ENCODE results near the gene CD300LF.

CD300LF gene

DNA sequence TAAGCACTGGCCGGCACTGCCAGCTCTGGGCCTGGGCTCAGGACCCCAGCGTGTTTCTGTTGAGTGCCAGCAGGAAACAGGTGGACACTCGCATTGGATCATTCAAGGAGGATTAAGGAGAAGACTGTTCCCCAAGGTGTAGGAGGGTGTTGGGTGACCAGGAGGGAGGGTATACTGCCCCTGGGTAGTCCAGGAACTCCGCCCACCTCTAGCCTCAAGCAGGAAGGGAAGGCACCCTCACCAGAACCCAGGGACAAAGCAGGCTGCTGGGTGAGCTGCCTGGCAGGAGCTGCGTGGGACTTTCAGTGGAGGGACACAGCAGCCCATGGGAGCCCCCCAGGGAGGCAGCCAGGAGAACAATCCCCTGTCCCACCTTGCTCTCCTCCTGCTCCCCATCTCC is 16.6 kb upstream of the CD300LF start:
- no peaks in the 10 kb centered on the region for H3K9me3 Mint-ChIP-seq
- H3K36me3 Mint-ChIP-seq (ENCODE audit: low read depth) = no peaks in the 10 kb centered on the region
- H3K4me3 Mint-ChIP-seq = no peak overlapping the region
- H3K27ac Mint-ChIP-seq = no peak overlapping the region
- peaks cover 18% of the 10 kb centered on the region for H3K4me1 Mint-ChIP-seq (ENCODE audit: low read depth)
- H3K27me3 Mint-ChIP-seq = no peaks in the 10 kb centered on the region

DNA sequence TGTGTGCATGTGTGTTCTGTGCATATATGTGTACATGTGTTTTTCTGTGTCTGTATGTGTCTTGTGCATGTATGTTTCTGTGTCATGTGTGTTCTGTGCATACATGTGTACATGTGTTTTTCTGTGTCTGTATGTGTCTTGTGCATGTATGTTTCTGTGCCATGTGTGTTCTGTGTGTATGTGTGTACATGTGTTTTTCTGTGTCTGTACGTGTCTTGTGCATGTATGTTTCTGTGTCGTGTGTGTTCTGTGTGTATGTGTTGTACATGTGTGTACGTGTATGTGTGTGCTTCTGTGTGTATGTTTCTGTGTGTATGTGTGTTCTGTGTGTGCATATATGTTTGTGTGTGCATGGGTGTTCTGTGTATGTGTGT is 16.0 kb upstream of the CD300LF start:
- Mint-ChIP-seq H3K4me1 (ENCODE audit: low read depth) (peaks cover 18% of the 10 kb centered on the region), H3K4me3 (no peak overlapping the region), H3K9me3 (no peaks in the 10 kb centered on the region), H3K36me3 (ENCODE audit: low read depth) (no peaks in the 10 kb centered on the region), H3K27ac (no peak overlapping the region), H3K27me3 (no peaks in the 10 kb centered on the region)

DNA sequence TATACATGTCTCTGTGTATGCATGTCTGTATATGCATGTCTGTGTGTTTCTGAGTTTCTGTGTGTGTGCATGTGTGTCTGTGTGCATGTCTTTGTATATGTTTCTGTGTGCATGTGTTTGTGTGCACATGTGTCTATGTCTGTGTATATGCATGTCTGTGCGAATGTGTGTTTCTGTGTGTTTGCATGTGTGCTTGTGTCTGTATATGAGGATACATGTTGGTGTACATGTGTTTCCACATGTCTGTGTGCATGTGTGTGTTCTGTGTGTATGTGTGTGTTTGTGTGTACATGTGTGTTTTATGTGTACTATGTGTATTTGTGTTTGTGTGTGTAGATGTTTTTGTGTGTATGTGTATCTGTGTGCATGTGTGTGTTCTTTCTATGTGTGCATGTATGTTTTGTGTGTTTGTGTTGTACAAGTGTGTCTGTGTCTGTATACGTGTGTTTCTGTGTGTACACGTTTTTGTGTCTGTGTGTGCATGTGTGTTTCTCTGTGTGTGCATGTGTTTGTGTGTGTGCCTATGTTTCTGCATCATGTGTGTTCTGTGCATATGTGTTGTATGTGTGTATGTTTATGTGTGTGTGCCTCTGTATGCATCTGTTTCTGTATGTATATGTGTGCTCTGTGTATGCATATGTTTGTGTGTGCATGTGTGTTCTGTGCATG is 15.4 kb upstream of the CD300LF start:
- Mint-ChIP-seq H3K27me3 (no peaks in the 10 kb centered on the region), H3K4me1 (ENCODE audit: low read depth) (peaks cover 18% of the 10 kb centered on the region), H3K27ac (no peak overlapping the region)

DNA sequence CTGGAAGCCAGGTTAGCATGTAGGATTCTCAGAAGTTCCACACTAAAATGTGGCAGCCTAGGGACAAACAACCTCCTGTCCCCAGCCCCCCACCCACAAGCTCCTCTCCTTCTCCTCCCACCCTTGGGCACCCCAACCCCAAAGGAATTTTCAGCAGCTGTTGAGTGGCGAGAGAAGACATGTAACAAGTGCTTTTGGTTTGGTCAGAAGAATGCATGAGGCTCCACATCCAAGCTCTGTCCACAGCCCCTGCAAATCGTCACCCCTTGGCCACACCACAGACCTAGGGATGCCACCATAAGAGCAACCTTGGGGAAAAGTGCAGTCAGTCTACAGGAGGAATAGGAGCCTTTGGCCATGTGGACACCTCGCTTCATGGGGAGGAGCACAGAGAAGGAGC is 12.4 kb upstream of the CD300LF start:
- H3K4me3 Mint-ChIP-seq = no peak overlapping the region
- H3K4me1 Mint-ChIP-seq (ENCODE audit: low read depth) = peaks cover 3% of the 10 kb centered on the region
- no peaks in the 10 kb centered on the region for H3K27me3 Mint-ChIP-seq
- no peaks in the 10 kb centered on the region for H3K9me3 Mint-ChIP-seq
- H3K27ac Mint-ChIP-seq = no peak overlapping the region
- H3K36me3 Mint-ChIP-seq (ENCODE audit: low read depth) = no peaks in the 10 kb centered on the region

More for the DNA sequence above, 15.4 kb upstream of the CD300LF start:
- Mint-ChIP-seq H3K36me3 (ENCODE audit: low read depth) (no peaks in the 10 kb centered on the region), H3K9me3 (no peaks in the 10 kb centered on the region), H3K4me3 (no peak overlapping the region)

DNA sequence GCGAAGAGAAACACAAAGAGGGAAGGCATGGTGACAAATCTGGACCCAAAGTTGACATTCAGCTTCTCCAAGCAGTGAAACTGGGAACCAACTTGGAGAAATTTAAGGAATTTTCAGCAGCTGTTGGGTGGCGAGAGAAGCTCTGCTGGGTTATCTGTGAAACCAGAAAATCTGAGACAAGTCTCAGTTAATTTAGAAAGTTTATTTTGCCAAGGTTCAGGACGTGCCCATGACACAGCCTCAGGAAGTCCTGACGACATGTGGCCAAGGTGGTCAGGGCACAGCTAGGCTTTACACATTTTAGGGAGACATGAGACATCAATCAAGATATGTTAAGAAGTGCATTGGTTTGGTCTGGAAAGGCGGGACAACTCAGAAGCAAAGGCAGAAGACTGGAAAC is 11.2 kb upstream of the CD300LF start:
- Mint-ChIP-seq H3K27me3 (no peaks in the 10 kb centered on the region), H3K4me3 (no peak overlapping the region), H3K27ac (no peak overlapping the region), H3K4me1 (ENCODE audit: low read depth) (no peaks in the 10 kb centered on the region), H3K9me3 (no peaks in the 10 kb centered on the region), H3K36me3 (ENCODE audit: low read depth) (no peaks in the 10 kb centered on the region)

DNA sequence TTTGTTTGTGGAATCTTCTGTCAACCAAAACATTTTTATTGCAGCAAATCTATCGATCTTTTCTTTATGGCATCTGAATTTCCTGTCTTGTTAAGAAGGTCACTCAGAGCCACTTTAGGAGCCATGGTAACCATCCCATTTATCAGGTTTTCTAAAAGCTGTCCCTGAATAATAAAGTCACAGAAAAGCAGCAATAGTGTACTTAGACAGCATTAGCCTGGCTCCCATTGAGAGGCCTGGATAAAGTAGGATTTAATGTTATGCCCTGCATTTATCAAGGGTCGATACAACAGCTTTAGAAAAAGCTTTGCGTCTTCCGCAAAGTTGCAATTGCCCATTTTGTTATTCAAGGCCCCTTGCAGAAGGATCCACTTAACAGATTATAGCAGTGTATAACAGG is 10.1 kb upstream of the CD300LF start:
- no peak overlapping the region for H3K27ac Mint-ChIP-seq
- H3K36me3 Mint-ChIP-seq (ENCODE audit: low read depth) = no peaks in the 10 kb centered on the region
- H3K4me1 Mint-ChIP-seq (ENCODE audit: low read depth) = no peaks in the 10 kb centered on the region
- H3K9me3 Mint-ChIP-seq = no peaks in the 10 kb centered on the region
- H3K4me3 Mint-ChIP-seq = no peak overlapping the region
- no peaks in the 10 kb centered on the region for H3K27me3 Mint-ChIP-seq

DNA sequence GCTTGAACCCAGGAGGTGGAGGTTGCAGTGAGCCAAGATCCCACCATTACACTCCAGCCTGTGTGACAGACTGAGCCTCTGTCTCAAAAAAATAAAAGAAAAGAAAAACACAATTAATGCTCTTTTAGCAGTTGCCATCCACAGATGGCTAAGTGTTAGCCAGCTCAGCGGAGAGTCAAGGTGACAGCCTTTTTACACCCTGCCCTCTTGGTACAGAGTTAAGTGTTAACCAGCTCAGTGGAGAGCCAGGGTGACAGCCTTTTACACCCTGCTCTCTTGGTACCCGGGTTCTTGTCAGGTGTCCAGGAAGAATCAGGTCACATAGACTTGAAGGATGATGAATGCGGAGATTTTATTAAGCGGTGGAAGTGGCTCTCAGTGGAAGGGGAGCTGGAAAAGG is 7.8 kb upstream of the CD300LF start:
- Mint-ChIP-seq H3K27me3 (no peaks in the 10 kb centered on the region), H3K36me3 (ENCODE audit: low read depth) (no peaks in the 10 kb centered on the region), H3K4me3 (no peak overlapping the region)

DNA sequence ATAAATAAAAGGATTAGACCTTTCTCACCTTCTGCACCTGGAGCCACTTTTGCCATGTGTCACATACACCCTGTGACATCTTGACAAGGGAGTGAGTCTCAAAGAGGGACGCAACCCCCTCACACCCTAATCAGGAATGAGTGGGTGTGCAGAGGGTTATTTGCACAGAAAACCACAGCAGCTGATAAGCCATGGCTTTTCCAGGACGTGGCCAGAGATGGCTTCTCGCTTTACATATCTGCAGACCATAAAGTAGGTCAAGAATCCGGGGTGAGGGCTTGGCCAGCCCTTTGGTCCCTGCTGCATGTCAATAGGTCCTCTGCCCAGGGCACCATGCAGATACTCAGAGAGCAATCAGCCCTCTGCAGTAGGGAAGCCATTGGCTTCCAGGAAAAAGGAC is 2.4 kb upstream of the CD300LF start:
- no peaks in the 10 kb centered on the region for H3K36me3 Mint-ChIP-seq (ENCODE audit: low read depth)
- H3K9me3 Mint-ChIP-seq = no peaks in the 10 kb centered on the region
- peaks cover 9% of the 10 kb centered on the region for H3K4me1 Mint-ChIP-seq (ENCODE audit: low read depth)
- H3K4me3 Mint-ChIP-seq = no peak overlapping the region
- H3K27me3 Mint-ChIP-seq = peaks cover 5% of the 10 kb centered on the region
- H3K27ac Mint-ChIP-seq = no peak overlapping the region

More for the DNA sequence above, 7.8 kb upstream of the CD300LF start:
- no peaks in the 10 kb centered on the region for H3K4me1 Mint-ChIP-seq (ENCODE audit: low read depth)
- H3K27ac Mint-ChIP-seq = no peak overlapping the region
- no peaks in the 10 kb centered on the region for H3K9me3 Mint-ChIP-seq

DNA sequence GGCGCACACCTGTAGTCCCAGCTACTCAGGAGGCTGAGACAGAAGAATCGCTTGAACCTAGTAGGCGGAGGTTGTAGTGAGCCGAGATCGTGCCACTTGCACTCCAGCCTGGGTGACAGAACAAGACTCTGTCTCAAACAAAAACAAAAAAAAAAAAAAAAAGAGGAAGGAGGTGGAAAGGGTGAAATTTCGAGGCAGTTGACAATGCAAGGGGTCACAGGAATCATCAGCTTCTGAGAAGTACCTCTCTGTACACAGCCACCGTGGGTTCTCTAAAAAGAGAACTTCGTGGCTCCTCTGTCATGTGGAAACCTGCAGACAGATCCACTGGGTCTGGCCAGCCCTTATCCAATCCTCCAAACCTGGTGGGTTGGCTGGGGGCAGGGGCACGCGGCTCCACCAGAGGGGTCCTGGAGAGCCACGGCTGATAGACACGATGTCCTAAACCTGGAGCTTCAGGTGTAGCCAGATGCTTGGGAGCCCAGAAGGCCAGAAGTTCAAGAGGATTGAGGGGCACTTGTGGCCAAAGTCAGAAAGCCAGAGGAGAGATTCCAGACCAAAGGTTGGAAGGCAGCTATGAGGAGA is 540 bp upstream of the CD300LF start:
- H3K36me3 Mint-ChIP-seq (ENCODE audit: low read depth) = no peaks in the 10 kb centered on the region
- no peaks in the 10 kb centered on the region for H3K9me3 Mint-ChIP-seq
- no peak overlapping the region for H3K4me3 Mint-ChIP-seq
- H3K27me3 Mint-ChIP-seq = peaks cover 5% of the 10 kb centered on the region
- H3K27ac Mint-ChIP-seq = no peak overlapping the region
- H3K4me1 Mint-ChIP-seq (ENCODE audit: low read depth) = peaks cover 9% of the 10 kb centered on the region

DNA sequence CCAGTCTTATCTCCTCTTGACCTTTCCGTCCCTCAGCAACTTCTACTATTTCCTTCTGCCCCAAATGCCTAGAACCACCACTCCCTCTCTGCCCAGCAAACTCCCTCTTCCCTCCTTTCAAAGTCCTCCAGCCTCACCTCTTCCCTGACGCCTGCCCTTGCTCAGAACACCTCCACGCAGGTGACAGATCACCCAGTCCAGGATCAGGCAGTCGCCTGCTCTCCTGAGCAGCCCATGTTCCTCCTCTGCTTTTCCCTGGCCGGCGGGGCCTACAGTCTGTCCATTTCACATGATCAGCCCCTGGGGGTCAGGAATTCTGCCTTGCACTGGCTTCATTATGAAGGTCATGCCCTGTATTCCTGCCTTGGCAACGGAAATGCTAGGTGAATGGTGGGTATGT is 422 bp downstream of the CD300LF start:
- Mint-ChIP-seq H3K36me3 (ENCODE audit: low read depth) (no peaks in the 10 kb centered on the region), H3K27me3 (peaks cover 5% of the 10 kb centered on the region), H3K9me3 (no peaks in the 10 kb centered on the region), H3K4me3 (peak overlapping the region; percentile 5), H3K4me1 (ENCODE audit: low read depth) (peaks cover 9% of the 10 kb centered on the region), H3K27ac (peak overlapping the region; percentile 7)

DNA sequence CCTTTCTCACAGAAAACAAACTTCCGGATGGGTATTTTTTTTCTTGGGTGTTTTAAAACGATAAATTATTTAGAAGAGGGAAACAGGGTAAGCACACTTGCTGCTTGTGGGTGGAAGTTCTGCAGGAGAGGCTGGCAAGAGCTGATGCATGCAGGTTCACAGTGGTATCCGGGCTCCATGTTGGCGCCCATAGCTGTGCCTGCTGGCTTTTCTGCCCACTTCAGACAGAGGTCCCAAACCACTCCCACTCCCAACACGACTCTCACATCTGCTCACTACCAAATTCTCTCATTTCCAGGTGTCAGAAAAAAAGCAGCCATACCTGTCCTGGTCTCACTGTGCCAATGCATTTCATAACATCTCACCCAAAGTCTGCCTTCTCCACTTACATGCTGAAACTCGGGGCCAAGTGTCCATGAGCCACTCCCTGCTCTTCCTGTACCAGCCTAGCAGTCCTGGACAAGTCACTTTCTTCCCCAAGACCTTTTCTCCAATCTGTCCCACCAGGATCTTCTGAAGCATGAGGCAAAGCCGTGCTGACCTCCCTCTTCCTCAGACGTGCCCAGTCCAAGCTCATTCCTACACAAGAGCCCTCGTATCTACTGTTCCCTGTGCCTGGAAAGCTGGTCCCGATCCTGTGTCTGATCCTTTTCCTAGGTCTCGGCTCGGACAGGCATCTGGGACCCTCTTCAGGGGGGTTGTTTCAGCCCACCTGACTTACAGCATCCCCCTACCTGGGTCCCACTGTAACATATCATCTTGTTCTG is 1.5 kb downstream of the CD300LF start:
- Mint-ChIP-seq H3K27me3 (peaks cover 5% of the 10 kb centered on the region), H3K9me3 (no peaks in the 10 kb centered on the region), H3K4me3 (no peak overlapping the region), H3K27ac (no peak overlapping the region), H3K4me1 (ENCODE audit: low read depth) (peaks cover 9% of the 10 kb centered on the region), H3K36me3 (ENCODE audit: low read depth) (no peaks in the 10 kb centered on the region)

DNA sequence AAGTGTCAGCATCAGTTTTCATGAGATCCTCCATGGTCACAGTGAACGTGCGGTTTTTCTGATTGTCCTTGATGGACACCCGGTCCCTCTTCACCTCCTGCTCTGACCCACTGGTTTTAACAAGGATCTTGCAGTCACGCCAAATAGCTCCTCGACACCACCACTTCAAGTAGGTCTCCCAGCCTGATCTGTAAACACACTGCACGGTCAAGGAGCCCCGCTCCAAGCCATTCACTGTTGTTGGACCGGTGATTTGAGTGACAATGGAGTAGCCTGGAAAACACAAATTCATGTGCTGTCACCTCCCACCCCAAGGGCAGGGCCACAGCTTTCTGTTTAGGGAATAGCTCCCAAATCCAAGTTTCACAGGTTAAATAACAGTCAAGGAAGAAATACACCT is 8.2 kb downstream of the CD300LF start:
- Mint-ChIP-seq H3K27me3 (no peaks in the 10 kb centered on the region), H3K9me3 (no peaks in the 10 kb centered on the region), H3K27ac (no peak overlapping the region), H3K36me3 (ENCODE audit: low read depth) (no peaks in the 10 kb centered on the region), H3K4me3 (no peak overlapping the region), H3K4me1 (ENCODE audit: low read depth) (no peaks in the 10 kb centered on the region)

DNA sequence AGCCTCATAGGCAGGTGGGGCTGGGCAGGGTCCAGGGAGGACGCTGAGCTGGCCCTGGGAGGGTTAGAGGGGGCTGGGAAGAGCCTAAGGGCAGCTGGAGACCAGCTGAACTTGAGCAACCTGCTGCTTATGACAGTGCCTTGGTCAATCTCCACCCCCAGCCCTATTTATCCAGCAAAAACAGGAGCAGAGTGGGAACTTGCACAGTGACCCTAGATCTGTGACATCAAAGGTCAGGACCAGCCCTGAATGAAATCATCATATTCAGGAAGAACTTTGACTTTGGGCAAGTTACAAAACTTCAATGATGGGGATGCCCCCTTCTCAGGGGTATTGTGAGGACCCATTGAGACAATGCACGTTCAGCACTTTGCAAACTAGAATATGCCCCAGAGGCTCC is 9.4 kb downstream of the CD300LF start:
- Mint-ChIP-seq H3K4me3 (no peak overlapping the region), H3K27me3 (no peaks in the 10 kb centered on the region), H3K27ac (no peak overlapping the region), H3K9me3 (no peaks in the 10 kb centered on the region), H3K4me1 (ENCODE audit: low read depth) (no peaks in the 10 kb centered on the region), H3K36me3 (ENCODE audit: low read depth) (no peaks in the 10 kb centered on the region)

DNA sequence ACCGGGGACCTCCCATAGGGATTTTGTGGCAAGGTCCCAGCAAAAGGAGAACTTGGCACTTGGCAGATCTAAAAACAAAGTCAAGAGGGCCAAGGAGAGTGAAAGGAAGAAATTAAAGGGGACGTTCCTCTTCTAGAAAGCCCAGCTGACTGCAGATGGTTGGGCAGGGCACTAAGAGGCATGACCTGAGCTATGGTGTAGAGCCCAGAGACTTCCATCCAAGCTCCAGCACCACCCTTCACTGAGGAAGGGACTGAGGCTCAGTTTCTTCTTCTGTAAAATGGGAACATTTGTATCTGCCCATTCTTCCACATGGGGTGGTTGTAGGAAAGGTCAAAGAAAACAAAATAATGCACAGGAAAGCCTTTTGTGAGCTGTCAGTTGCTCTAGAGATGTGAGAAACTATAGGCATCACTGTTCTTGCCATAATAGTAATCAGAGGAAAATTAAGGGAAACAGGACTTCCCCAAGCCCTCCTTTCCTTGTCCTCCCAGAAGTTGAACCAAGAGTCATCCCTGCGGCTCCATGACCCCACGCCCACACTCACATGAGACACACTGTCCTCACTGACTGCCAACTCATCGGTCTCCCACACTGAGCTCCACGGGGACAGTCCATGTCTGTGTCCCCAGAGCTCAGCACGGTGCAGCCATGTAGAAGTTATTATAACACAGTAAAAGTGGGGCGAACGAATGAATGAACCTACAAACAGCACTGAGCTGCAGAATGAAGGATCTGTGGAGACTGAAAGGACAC is 10.4 kb downstream of the CD300LF start:
- H3K27ac Mint-ChIP-seq = no peak overlapping the region
- H3K4me1 Mint-ChIP-seq (ENCODE audit: low read depth) = no peaks in the 10 kb centered on the region
- no peak overlapping the region for H3K4me3 Mint-ChIP-seq
- no peaks in the 10 kb centered on the region for H3K9me3 Mint-ChIP-seq
- H3K36me3 Mint-ChIP-seq (ENCODE audit: low read depth) = no peaks in the 10 kb centered on the region
- H3K27me3 Mint-ChIP-seq = no peaks in the 10 kb centered on the region

DNA sequence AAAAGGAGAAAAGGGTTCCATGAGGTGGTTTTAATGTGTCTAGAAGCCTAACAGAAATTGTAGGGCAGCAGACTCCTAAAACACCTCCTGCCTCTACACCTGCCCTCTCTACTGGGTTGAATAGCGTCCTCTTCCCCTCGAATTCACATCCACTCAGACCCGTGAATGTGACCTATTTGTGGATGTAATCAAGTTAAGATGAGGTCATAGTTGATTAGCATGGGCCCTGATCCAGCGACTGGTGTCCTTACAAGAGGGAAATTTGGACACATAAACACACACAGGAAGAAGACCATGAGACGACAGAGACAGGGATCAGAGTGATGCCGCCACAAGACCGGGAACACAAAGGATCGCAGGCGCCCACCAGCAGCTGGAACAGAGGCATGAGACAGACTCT is 13.5 kb downstream of the CD300LF start:
- H3K27me3 Mint-ChIP-seq = no peaks in the 10 kb centered on the region
- H3K27ac Mint-ChIP-seq = no peak overlapping the region
- H3K9me3 Mint-ChIP-seq = no peaks in the 10 kb centered on the region
- H3K36me3 Mint-ChIP-seq (ENCODE audit: low read depth) = no peaks in the 10 kb centered on the region
- no peaks in the 10 kb centered on the region for H3K4me1 Mint-ChIP-seq (ENCODE audit: low read depth)
- H3K4me3 Mint-ChIP-seq = no peak overlapping the region

Measured in stimulated activated naive CD8-positive, alpha-beta T cell treated with anti-CD3 and anti-CD28 coated beads, Interleukin-15, Interleukin-2, amounts not matched to agents 100 ng/mL and 50 ng/mL, for 24 hours (primary cell).